ENCODE results near the gene FZD7.

The FZD7 gene

GRCh38 chr2:202014318-202014717 is 19.3 kb upstream of the FZD7 start:
- DNase-seq (ENCODE audit: low spot score) = no peak

GRCh38 chr2:202014759-202015211 is 18.9 kb upstream of the FZD7 start:
- DNase-seq (ENCODE audit: low spot score) = no peak

- no peak for DNase-seq (ENCODE audit: low spot score)
Observed at GRCh38 chr2:202015471-202015870, 18.2 kb upstream of the FZD7 start.

GRCh38 chr2:202016579-202017227 is 17.0 kb upstream of the FZD7 start:
- no peak for DNase-seq (ENCODE audit: low spot score)

GRCh38 chr2:202017940-202018339 is 15.7 kb upstream of the FZD7 start:
- DNase-seq (ENCODE audit: low spot score) = no peak

- no peak for DNase-seq (ENCODE audit: low spot score)
Observed at GRCh38 chr2:202018950-202019349, 14.7 kb upstream of the FZD7 start.

- DNase-seq (ENCODE audit: low spot score) = no peak
Observed at GRCh38 chr2:202019689-202020450, 13.8 kb upstream of the FZD7 start.

GRCh38 chr2:202022755-202023154 is 10.9 kb upstream of the FZD7 start:
- DNase-seq (ENCODE audit: low spot score) = no peak

GRCh38 chr2:202023198-202023903 is 10.3 kb upstream of the FZD7 start:
- no peak for DNase-seq (ENCODE audit: low spot score)

GRCh38 chr2:202023904-202024266 is 9.8 kb upstream of the FZD7 start:
- DNase-seq (ENCODE audit: low spot score) = no peak

- DNase-seq (ENCODE audit: low spot score) = no peak
Observed at GRCh38 chr2:202024871-202025270, 8.8 kb upstream of the FZD7 start.

GRCh38 chr2:202025816-202026215 is 7.8 kb upstream of the FZD7 start:
- DNase-seq (ENCODE audit: low spot score) = no peak

- no peak for DNase-seq (ENCODE audit: low spot score)
Observed at GRCh38 chr2:202026507-202026906, 7.1 kb upstream of the FZD7 start.

GRCh38 chr2:202030691-202031090 is 3.0 kb upstream of the FZD7 start:
- DNase-seq (ENCODE audit: low spot score) = no peak

GRCh38 chr2:202031246-202031951 is 2.3 kb upstream of the FZD7 start:
- no peak for DNase-seq (ENCODE audit: low spot score)

GRCh38 chr2:202032846-202033316 is 774 bp upstream of the FZD7 start:
- no peak for DNase-seq (ENCODE audit: low spot score)

- no peak for DNase-seq (ENCODE audit: low spot score)
Observed at GRCh38 chr2:202034249-202035088, 814 bp downstream of the FZD7 start.

GRCh38 chr2:202035089-202035940 is 1.7 kb downstream of the FZD7 start:
- no peak for DNase-seq (ENCODE audit: low spot score)

GRCh38 chr2:202035941-202036372 is 2.3 kb downstream of the FZD7 start:
- DNase-seq (ENCODE audit: low spot score) = no peak

- no peak for DNase-seq (ENCODE audit: low spot score)
Observed at GRCh38 chr2:202036601-202037037, 3.0 kb downstream of the FZD7 start.

Measured in NAMALWA (cell line).